ENCODE results near the gene CREBL2. TPM values are rescaled to one million over a fixed set of nuclear protein-coding genes. Genes with fewer than 3 reads are reported as not detected.

The CREBL2 gene
- total and polyA plus RNA-seq, 10 of the 15 experiments (the other 5 are each of a cell fraction or from before 2014, with no cell fraction given) = 4.6 to 19.1 (median 13.5) TPM

GRCh38 chr12:12612358-12612757 lies 682 bp downstream of the CREBL2 start:
- Histone ChIP-seq H3K36me3 (ENCODE audit: control insufficient read depth in 2 of 2, insufficient read depth in 2 of 2, low read length in 1 of 2) (peaks cover 0 to 2% of the 10 kb centered on the region in 2 experiments; a peak in 1 of 4 replicates), H3K4me3 (peak overlapping the region; percentile 86), H2AFZ (ENCODE audit: control insufficient read depth, low read depth, low read length) (peak overlapping the region; percentile 93), H3K9ac (ENCODE audit: control insufficient read depth, insufficient read depth, low read length) (peak overlapping the region; percentile 92), H4K20me1 (ENCODE audit: control insufficient read depth, insufficient read depth) (no peaks in the 10 kb centered on the region), H3K27me3 (replicated peaks in 1 of 2; ENCODE audit: control insufficient read depth in 2 of 2, insufficient read depth in 2 of 2, low read length in 1 of 2) (no peaks in the 10 kb centered on the region), H3K79me2 (ENCODE audit: control insufficient read depth, insufficient read depth, low read length) (peaks cover 12% of the 10 kb centered on the region), H3K27ac (ENCODE audit: control insufficient read depth, insufficient read depth) (peak overlapping the region; percentile 94), H3K4me1 (ENCODE audit: control insufficient read depth, insufficient read depth, low read length) (peaks cover 14% of the 10 kb centered on the region), H3K9me3 (replicated peaks; ENCODE audit: control insufficient read depth, insufficient read depth, low read length) (no peaks in the 10 kb centered on the region), H3K4me2 (ENCODE audit: control insufficient read depth, insufficient read depth) (peak overlapping the region; percentile 92)
- CTCF ChIA-PET = interaction anchor here (0.8 to 3.5 kb wide), 9 partner anchors 19 to 235 kb away, joined by 3 to 22 read pairs (median 6); no protein-coding TSS in a partner anchor
- RAD21 ChIA-PET (ENCODE audit: unreplicated experiment) = interaction anchor here (0.7 to 3.1 kb wide), 10 partner anchors 24 to 255 kb away, joined by 3 to 18 read pairs (median 4); partner anchors contain the start of gene DUSP16
- SMC1A ChIA-PET (ENCODE audit: uncharacterized antibody, unreplicated experiment) = interaction anchor here (0.8 to 3.0 kb wide), 13 partner anchors 9 to 233 kb away, joined by 3 to 16 read pairs (median 4); no protein-coding TSS in a partner anchor
- FAIRE-seq (no peak), DNase-seq (ENCODE audit: low read depth, low spot score) (no peak), ATAC-seq (peak; percentile 49)
- TF ChIP-seq MYC (IDR thresholded peaks at IDR 0.05; ENCODE audit: insufficient read depth, insufficient read length, insufficient replicate concordance, low read length, severe bottlenecking) = no peak
- TF ChIP-seq NBN (IDR thresholded peaks at IDR 0.05) = no peak
- no peak for TF ChIP-seq HSF1 (IDR thresholded peaks at IDR 0.05; ENCODE audit: low read depth, low read length)
- TF ChIP-seq NFXL1 (IDR thresholded peaks at IDR 0.05; ENCODE audit: borderline replicate concordance) = no peak
- no peak for TF ChIP-seq DPF2 (IDR thresholded peaks at IDR 0.05)
- TF ChIP-seq EGR1 (IDR thresholded peaks at IDR 0.05; ENCODE audit: borderline replicate concordance in 1 of 2, low read depth in 2 of 2, low read length in 2 of 2) = no peak
- no peak for TF ChIP-seq ZBED1 (IDR thresholded peaks at IDR 0.05; ENCODE audit: borderline replicate concordance)
- WGBS (ENCODE audit: insufficient coverage, insufficient replicate concordance, low lambda C conversion rate, missing lambda C conversion rate) = 8% methylated on average over 7 of the region's 7 CpGs
- in situ Hi-C loops (cut with MboI) (no loop called here), intact Hi-C loops (cut with micrococcal nuclease; ENCODE audit: unreplicated experiment) (loop anchor here (2.0 to 5.0 kb wide), 4 partner anchors 42 to 105 kb away; partner anchors contain the start of genes CDKN1B and GPR19)
- POLR2A ChIA-PET = interaction anchor here (0.5 to 2.1 kb wide), 11 partner anchors 14 to 255 kb away, joined by 3 to 6 read pairs (median 4); partner anchors contain the start of gene BORCS5
- no TSS peak for BruUV-seq (replicated peaks)

All from GM12878 (cell line).